AG09309 (cell line): ENCODE results near the gene MTHFR.
A peak's percentile ranks its signal among the peaks of the same experiment; 100 is the strongest.

Source experiments
- DNase-seq: peaks from one replicate; pipeline ENCODE4 v3.0.0-alpha.2; 2010; ENCODE audit warnings: low read depth
- H3K4me3 ChIP-seq: 2 replicates; pipeline ENCODE4 v1.5.1; 2011; ENCODE audit warnings: mild to moderate bottlenecking, low read depth, low read length, moderate library complexity; ENCODE audit not compliant: control insufficient read depth
- TF ChIP-seq, protein P1 (sequence below): IDR thresholded peaks from 2 replicates; pipeline ENCODE4 v1.5.1; 2011; ENCODE audit warnings: mild to moderate bottlenecking, low read depth, low read length, inconsistent platforms; ENCODE audit not compliant: insufficient read depth, control insufficient read depth; ENCODE audit errors: missing control alignments

MTHFR gene

DNA sequence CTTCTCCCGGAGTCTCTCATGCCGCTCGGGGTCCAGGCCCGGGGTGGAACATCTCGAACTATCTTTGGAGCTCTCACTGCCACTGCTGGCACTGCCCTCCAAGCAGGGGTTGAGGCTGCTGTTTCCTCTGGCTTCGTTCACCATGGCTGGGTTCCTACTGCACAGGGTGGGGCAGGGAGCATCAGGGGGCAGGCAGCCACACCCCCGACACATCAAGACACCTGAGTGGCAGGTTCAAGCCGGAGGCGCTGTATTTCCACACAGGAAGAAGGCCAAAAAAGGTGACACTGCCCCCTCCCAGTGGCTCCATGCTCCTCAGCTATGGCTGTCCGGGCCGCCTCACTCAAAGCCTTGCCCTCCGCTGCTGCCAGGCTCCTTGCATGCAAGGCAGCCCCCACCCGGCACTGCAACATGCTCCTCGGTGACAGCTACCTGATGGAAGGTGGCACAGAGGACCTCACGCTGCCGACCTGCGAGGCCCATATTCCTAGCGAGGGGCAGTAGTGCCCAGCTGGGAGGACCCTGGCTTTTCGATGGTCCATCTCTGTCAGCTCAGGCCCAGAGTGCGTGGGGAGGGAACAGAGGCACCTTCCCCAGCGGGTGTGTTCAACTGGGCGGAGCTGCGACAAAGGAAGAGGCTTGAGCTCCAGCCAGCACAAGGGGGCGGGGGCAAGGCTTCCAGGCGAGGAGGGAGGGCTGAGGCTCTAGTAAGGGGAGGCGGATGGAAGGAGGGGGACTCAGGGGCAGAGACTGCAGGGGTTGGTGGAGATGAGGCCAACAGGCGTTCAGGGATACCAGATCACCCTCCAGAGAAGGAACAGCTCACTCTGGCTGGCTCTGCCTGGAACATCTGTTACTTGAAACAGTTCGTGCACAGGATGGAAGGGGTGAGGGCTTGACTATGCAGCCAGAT, 2.5 kb downstream of the MTHFR start:
- peak; percentile 89 for DNase-seq
- peak overlapping the region; percentile 56 for H3K4me3 ChIP-seq
- TF ChIP-seq, protein P1, sequence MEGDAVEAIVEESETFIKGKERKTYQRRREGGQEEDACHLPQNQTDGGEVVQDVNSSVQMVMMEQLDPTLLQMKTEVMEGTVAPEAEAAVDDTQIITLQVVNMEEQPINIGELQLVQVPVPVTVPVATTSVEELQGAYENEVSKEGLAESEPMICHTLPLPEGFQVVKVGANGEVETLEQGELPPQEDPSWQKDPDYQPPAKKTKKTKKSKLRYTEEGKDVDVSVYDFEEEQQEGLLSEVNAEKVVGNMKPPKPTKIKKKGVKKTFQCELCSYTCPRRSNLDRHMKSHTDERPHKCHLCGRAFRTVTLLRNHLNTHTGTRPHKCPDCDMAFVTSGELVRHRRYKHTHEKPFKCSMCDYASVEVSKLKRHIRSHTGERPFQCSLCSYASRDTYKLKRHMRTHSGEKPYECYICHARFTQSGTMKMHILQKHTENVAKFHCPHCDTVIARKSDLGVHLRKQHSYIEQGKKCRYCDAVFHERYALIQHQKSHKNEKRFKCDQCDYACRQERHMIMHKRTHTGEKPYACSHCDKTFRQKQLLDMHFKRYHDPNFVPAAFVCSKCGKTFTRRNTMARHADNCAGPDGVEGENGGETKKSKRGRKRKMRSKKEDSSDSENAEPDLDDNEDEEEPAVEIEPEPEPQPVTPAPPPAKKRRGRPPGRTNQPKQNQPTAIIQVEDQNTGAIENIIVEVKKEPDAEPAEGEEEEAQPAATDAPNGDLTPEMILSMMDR: no peak

DNA sequence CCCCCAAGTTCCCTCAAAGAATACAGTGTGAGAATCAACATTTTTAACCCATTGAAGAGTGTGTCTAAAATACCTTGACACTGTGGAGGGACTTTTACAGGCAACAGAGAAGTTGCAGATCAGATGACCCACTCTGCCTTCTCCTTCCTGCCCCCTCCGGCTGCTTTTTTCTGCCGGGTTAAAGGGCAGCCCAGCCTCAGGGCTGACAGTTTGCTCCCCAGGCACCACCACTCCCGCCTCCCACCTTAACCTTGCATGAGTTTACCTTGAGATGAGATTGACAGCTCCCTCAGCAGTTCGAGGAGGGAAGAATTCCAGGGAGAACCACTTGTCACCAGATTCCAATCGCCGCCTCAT, 3.2 kb downstream of the MTHFR start:
- TF ChIP-seq, protein P1: no peak
- DNase-seq: no peak
- H3K4me3 ChIP-seq: peak overlapping the region; percentile 56

DNA sequence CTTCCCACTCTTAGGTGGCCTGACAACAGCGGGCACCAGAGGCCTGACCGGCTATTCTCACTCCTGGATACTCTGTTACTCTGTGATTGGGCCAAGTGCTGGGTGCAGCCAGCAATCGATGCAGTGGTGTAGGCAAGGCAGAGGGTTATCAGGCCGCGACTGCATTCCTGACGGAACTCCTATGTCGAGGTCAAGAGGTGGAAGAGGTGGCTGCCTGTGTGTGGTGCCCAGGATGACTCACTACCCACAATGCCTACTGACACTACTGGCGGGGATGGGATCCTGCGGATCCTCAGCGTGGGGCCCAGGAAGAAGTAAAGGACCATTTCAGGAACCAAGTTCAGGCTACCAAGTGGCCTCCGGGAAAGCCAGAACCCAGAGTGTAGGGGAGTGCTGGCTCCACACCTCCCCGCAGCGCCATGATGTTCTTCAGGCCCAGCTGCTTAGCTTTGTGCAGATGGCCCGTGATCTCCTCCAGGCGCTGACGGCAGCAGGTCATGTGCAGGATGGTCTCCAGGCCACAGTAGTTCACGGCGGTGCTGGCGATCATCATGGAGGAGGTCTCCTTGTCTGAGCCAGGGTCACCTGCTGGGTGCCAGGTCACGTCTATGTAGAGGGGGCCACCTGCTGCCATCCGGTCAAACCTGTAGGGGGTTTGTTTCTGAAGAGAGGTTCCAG, 4.9 kb downstream of the MTHFR start:
- TF ChIP-seq, protein P1: no peak
- no peak for DNase-seq
- no peak overlapping the region for H3K4me3 ChIP-seq

DNA sequence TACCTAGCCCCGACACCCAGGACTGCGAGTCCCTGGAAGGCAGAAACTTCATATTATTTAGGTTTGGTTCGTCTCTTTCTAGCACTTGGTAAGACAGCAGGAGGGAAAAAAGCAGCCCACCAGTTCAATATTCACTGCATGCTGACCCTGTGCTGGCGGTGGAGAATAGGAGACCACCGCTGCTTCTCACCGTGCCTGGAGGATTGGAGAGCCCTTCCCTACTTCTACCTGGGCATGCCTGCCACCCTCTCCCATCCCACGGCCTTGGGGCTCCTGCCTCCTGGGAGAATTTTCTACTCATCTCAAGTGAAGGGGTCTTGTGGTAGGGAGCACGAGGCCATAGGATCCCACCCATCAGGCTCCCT, 5.4 kb downstream of the MTHFR start:
- H3K4me3 ChIP-seq: no peak overlapping the region
- TF ChIP-seq, protein P1: no peak
- DNase-seq: no peak

DNA sequence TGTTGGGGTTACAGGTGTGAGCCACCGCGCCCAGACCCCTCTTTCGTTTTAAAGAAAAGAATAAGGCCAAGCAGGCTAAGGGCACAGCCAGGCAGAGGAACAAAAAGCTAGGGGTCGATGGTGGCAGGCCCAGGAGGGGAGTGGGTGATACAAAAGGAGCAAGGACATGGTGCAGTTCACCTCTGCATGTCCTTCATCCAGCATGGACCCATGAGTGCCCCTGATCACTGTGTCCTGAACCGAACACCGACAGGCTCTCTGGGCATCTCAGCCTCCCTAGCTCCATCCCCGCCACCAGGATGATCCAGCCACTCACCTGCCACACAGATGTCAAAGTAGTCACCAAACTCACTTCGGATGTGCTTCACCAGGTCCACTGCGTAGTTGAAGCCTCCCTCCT, 5.9 kb downstream of the MTHFR start:
- no peak for DNase-seq
- TF ChIP-seq, protein P1: no peak
- H3K4me3 ChIP-seq: no peak overlapping the region

DNA sequence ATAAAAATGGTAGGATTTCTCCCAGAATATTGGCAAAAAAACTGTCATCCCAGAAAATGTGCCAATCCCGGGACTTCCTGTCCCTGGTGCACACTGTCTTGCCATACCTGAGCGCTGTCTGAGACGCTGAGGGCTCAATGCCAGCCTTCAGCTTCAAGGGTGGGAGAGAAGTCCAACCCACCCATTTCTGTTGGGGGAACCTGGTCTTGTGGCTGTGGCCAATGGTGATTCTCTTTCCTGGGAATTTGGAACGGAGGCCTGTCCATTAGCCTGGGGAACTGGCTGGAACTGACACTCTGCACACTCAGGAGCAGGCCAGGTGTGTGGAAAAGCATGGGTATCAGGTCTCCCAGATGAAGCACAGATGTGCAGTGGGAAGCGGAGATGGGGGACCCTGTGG, 6.7 kb downstream of the MTHFR start:
- TF ChIP-seq, protein P1: no peak
- no peak for DNase-seq
- H3K4me3 ChIP-seq: no peak overlapping the region
